HCT116 (cell line): Measurements from ENCODE around the gene CDH16. TPM values are rescaled to one million over a fixed set of nuclear protein-coding genes. Genes with fewer than 3 reads are reported as not detected.

ENCODE experiments used
- ATAC-seq: fragments of 200-7000 bp; cut with Tn5 transposase; 2 replicates; pipeline ENCODE4 v1.9.1; 2020; ENCODE audit warnings: mild to moderate bottlenecking, moderate library complexity
- BruUV-seq: library from RNA; stranded (reverse); fragments of 400-500 nt; replicated peaks from 2 replicates; lab custom pipeline; 2021; lab: Mats Ljungman, UMichigan
- CTCF ChIA-PET: fragments of 300-600 bp; sonication (Branson Sonifier 250); formaldehyde crosslinking; loops from one replicate; lab custom pipeline; 2021; ENCODE audit warnings: antibody characterized with exemption; lab: Charles Lee
- POLR2A ChIA-PET: fragments of 300-600, 350-600 bp; sonication (Branson Sonifier 250); formaldehyde crosslinking; loops from one replicate; lab custom pipeline; 2021; ENCODE audit warnings: antibody characterized with exemption; lab: Charles Lee
- RAD21 ChIA-PET, 2 experiments: fragments of 300-600 bp; sonication (Branson Sonifier 250); formaldehyde crosslinking; loops; one replicate each; lab custom pipeline; 2023; ENCODE audit warnings: low total read pairs in 2 of 2; ENCODE audit not compliant: uncharacterized antibody in 2 of 2, unreplicated experiment in 2 of 2, low non-redundant PET in 1 of 2; lab: Charles Lee
- DNase-seq: peaks from one replicate; pipeline ENCODE4 v3.0.0-alpha.2; 2010; ENCODE audit warnings: low read depth, low spot score
- H2AFZ ChIP-seq: fragments of 200-600 bp; shearing (Covaris generic), sonication (generic); 2 replicates; pipeline ENCODE4 v1.6.1; 2017; ENCODE audit warnings: low read depth, mixed run types, mixed read lengths, antibody characterized with exemption, low read length; ENCODE audit not compliant: poor library complexity, severe bottlenecking
- H3K27ac ChIP-seq: 2 replicates; pipeline ENCODE4 v1.5.1; 2012; ENCODE audit warnings: low read depth, low read length
- H3K27me3 ChIP-seq: fragments of 200-600 bp; sonication (generic); 2 replicates; pipeline ENCODE4 v1.6.1; 2016; ENCODE audit warnings: mixed run types, low read length, mixed read lengths; ENCODE audit not compliant: insufficient read depth
- H3K36me3 ChIP-seq, 2 experiments: fragments of 200-500 bp in 1 of 2; fragments of 200-600 bp in 1 of 2; sonication (Bioruptor generic) in 1 of 2; sonication (generic) in 1 of 2; 2 replicates each; pipeline versions ENCODE4 v1.5.1 to v1.6.1; 2014 to 2016; ENCODE audit warnings: low read length in 2 of 2, inconsistent platforms in 1 of 2, mixed read lengths in 1 of 2, mixed run types in 1 of 2; ENCODE audit not compliant: insufficient read depth in 2 of 2, control insufficient read depth in 1 of 2
- H3K4me1 ChIP-seq, 2 experiments: fragments of 200-600 bp in 1 of 2; sonication (generic) in 1 of 2; 2 replicates each; pipeline versions ENCODE4 v1.5.1 to v1.6.1; 2012 to 2017; ENCODE audit warnings: low read length in 2 of 2, inconsistent platforms in 1 of 2, mild to moderate bottlenecking in 1 of 2, mixed read lengths in 1 of 2, mixed run types in 1 of 2, moderate library complexity in 1 of 2; ENCODE audit not compliant: insufficient read depth in 2 of 2, control insufficient read depth in 1 of 2
- H3K4me2 ChIP-seq: fragments of 200-600 bp; sonication (generic); 2 replicates; pipeline ENCODE4 v1.6.1; 2017; ENCODE audit warnings: mixed run types, low read length, mixed read lengths
- H3K4me3 ChIP-seq, 2 experiments: fragments of 200-600 bp in 1 of 2; sonication (generic) in 1 of 2; replicated peaks in 1 of 2; 2 replicates each; pipeline ENCODE4 v1.5.1; 2011 to 2016; ENCODE audit warnings: low read length in 2 of 2, control low read depth in 1 of 2, low read depth in 1 of 2, mild to moderate bottlenecking in 1 of 2, mixed read lengths in 1 of 2, mixed run types in 1 of 2
- H3K79me2 ChIP-seq: fragments of 200-600 bp; sonication (generic); 2 replicates; pipeline ENCODE4 v1.6.1; 2017; ENCODE audit warnings: mild to moderate bottlenecking, mixed run types, low read length, moderate library complexity, mixed read lengths; ENCODE audit not compliant: insufficient read depth
- H3K9ac ChIP-seq: fragments of 200-600 bp; sonication (generic); 2 replicates; pipeline ENCODE4 v1.6.1; 2016; ENCODE audit warnings: low read length, mixed read lengths
- H3K9me2 ChIP-seq: fragments of 200-600 bp; sonication (generic), shearing (Covaris generic); 2 replicates; pipeline ENCODE4 v1.6.1; 2017; ENCODE audit warnings: mixed run types, mild to moderate bottlenecking, moderate library complexity; ENCODE audit not compliant: insufficient read depth
- H3K9me3 ChIP-seq, 2 experiments: fragments of 200-500 bp in 1 of 2; fragments of 200-600 bp in 1 of 2; sonication (Bioruptor generic) in 1 of 2; sonication (generic) in 1 of 2; 2 replicates each; pipeline ENCODE4 v1.6.1; 2014 to 2017; ENCODE audit warnings: low read length in 2 of 2, mixed read lengths in 2 of 2, inconsistent platforms in 1 of 2, low read depth in 1 of 2, mild to moderate bottlenecking in 1 of 2, mixed run types in 1 of 2, moderate library complexity in 1 of 2; ENCODE audit not compliant: control insufficient read depth in 1 of 2, insufficient read depth in 1 of 2
- H4K20me1 ChIP-seq: fragments of 200-600 bp; sonication (generic), shearing (Covaris generic); 2 replicates; pipeline ENCODE4 v1.6.1; 2017; ENCODE audit warnings: mixed run types, mild to moderate bottlenecking, moderate library complexity; ENCODE audit not compliant: insufficient read depth
- CBX3 ChIP-seq: IDR thresholded peaks from 2 replicates; pipeline ENCODE4 v1.6.1; 2012; ENCODE audit warnings: low read depth
- CEBPB ChIP-seq: IDR thresholded peaks from 2 replicates; pipeline ENCODE4 v1.6.1; 2012; ENCODE audit warnings: low read depth
- EGR1 ChIP-seq: IDR thresholded peaks from 2 replicates; pipeline ENCODE4 v1.6.1; 2012; ENCODE audit warnings: low read depth
- ELF1 ChIP-seq: IDR thresholded peaks from 2 replicates; pipeline ENCODE4 v1.6.1; 2012; ENCODE audit warnings: low read depth, borderline replicate concordance
- EZH2 ChIP-seq: fragments of 200-600 bp; sonication (generic); IDR thresholded peaks from 2 replicates; pipeline ENCODE4 v1.6.1; 2017; ENCODE audit warnings: antibody characterized with exemption, mixed run types
- FOSL1 ChIP-seq: IDR thresholded peaks from 2 replicates; pipeline ENCODE4 v1.6.1; 2012; ENCODE audit warnings: low read depth
- JUND ChIP-seq: IDR thresholded peaks from 2 replicates; pipeline ENCODE4 v1.6.1; 2012
- POLR2A ChIP-seq: IDR thresholded peaks from 2 replicates; pipeline ENCODE4 v1.7.0; 2011; ENCODE audit warnings: borderline replicate concordance; ENCODE audit not compliant: insufficient read depth, insufficient read length; ENCODE audit errors: extremely low read depth
- POLR2AphosphoS5 ChIP-seq: IDR thresholded peaks from 2 replicates; pipeline ENCODE4 v1.6.1; 2011; ENCODE audit warnings: mild to moderate bottlenecking, low read depth, low read length, moderate library complexity
- RAD21 ChIP-seq: IDR thresholded peaks from 2 replicates; pipeline ENCODE4 v1.6.1; 2012; ENCODE audit warnings: low read depth, mild to moderate bottlenecking
- SP1 ChIP-seq: IDR thresholded peaks from 2 replicates; pipeline ENCODE4 v1.6.1; 2012; ENCODE audit warnings: low read depth
- SRF ChIP-seq: IDR thresholded peaks from 2 replicates; pipeline ENCODE4 v1.6.1; 2012; ENCODE audit warnings: low read depth
- TCF7L2 ChIP-seq: IDR thresholded peaks from 2 replicates; pipeline ENCODE4 v1.7.0; 2011; ENCODE audit warnings: borderline replicate concordance, inconsistent platforms; ENCODE audit not compliant: insufficient read depth, insufficient read length; ENCODE audit errors: extremely low read depth
- YY1 ChIP-seq: IDR thresholded peaks from 2 replicates; pipeline ENCODE4 v1.6.1; 2011; ENCODE audit warnings: low read length, low read depth, moderate library complexity, mild to moderate bottlenecking; ENCODE audit not compliant: insufficient replicate concordance; ENCODE audit errors: extremely low read depth
- ZBTB33 ChIP-seq: IDR thresholded peaks from 2 replicates; pipeline ENCODE4 v1.6.1; 2011; ENCODE audit warnings: mild to moderate bottlenecking, low read length, moderate library complexity; ENCODE audit not compliant: insufficient replicate concordance; ENCODE audit errors: extremely low read depth
- ZFX ChIP-seq: fragments of 450-650 bp; IDR thresholded peaks from 2 replicates; pipeline ENCODE4 v1.6.1; 2017
- ZNF274 ChIP-seq: fragments of 200-500 bp; sonication (Bioruptor generic); IDR thresholded peaks from 2 replicates; pipeline ENCODE4 v1.6.1; 2014; ENCODE audit warnings: mild to moderate bottlenecking, low read depth, low read length, inconsistent platforms
- intact Hi-C: fragments of 100-400 bp; cut with micrococcal nuclease; formaldehyde crosslinking; loops from 2 replicates; pipeline ENCODE4 v1.10.0; 2022
- total RNA-seq: library from RNA; stranded (reverse); gene quantifications from one replicate; pipeline ENCODE4 v1.2.1, GENCODE V29; 2021; ENCODE audit not compliant: unreplicated experiment
- TF ChIP-seq, protein P1 (sequence below): IDR thresholded peaks from 2 replicates; pipeline ENCODE4 v1.6.1; 2012
- TF ChIP-seq, protein P2 (sequence below), 3 experiments: fragments of 200-600 bp in 1 of 3; sonication (generic) in 1 of 3; IDR thresholded peaks in 2 of 3; conservative IDR thresholded peaks in 1 of 3; 2 replicates each; pipeline ENCODE4 v1.5.1; 2012 to 2017; ENCODE audit warnings: low read depth in 2 of 3, low read length in 2 of 3, antibody characterized with exemption in 1 of 3, borderline replicate concordance in 1 of 3, control low read depth in 1 of 3, mild to moderate bottlenecking in 1 of 3, mixed read lengths in 1 of 3, mixed run types in 1 of 3, moderate library complexity in 1 of 3; ENCODE audit not compliant: insufficient read depth in 1 of 3
- TF ChIP-seq, protein P3 (sequence below): IDR thresholded peaks from 2 replicates; pipeline ENCODE4 v1.6.1; 2012

Gene CDH16
- total RNA-seq, 1 experiment from 2014 or later: not detected

- BruUV-seq: no TSS peak
- no peaks in the 10 kb centered on the region for H3K4me1 ChIP-seq
- no peak overlapping the region for H2AFZ ChIP-seq
- H3K9ac ChIP-seq: no peak overlapping the region
- RAD21 ChIA-PET: no interaction called here
- POLR2A ChIA-PET: no interaction called here
- no peak overlapping the region for H3K27ac ChIP-seq
- no peaks in the 10 kb centered on the region for H4K20me1 ChIP-seq
- no peak overlapping the region for H3K4me2 ChIP-seq
- no peaks in the 10 kb centered on the region for H3K79me2 ChIP-seq
- no peak overlapping the region for H3K4me3 ChIP-seq
- H3K9me3 ChIP-seq: no peaks in the 10 kb centered on the region
- ATAC-seq (no peak), DNase-seq (no peak)
- no peaks in the 10 kb centered on the region for H3K9me2 ChIP-seq
- H3K36me3 ChIP-seq: no peaks in the 10 kb centered on the region
- TF ChIP-seq, protein P1, sequence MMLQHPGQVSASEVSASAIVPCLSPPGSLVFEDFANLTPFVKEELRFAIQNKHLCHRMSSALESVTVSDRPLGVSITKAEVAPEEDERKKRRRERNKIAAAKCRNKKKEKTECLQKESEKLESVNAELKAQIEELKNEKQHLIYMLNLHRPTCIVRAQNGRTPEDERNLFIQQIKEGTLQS: no peak
- TF ChIP-seq CBX3 (no peak), ZBTB33 (no peak), EZH2 (no peak), FOSL1 (no peak), SRF (no peak), ELF1 (no peak), ZFX (no peak), EGR1 (no peak), TCF7L2 (no peak), SP1 (no peak), YY1 (no peak), RAD21 (no peak), POLR2A (no peak), ZNF274 (no peak), CEBPB (no peak), JUND (no peak), POLR2AphosphoS5 (no peak)
- TF ChIP-seq, protein P2, sequence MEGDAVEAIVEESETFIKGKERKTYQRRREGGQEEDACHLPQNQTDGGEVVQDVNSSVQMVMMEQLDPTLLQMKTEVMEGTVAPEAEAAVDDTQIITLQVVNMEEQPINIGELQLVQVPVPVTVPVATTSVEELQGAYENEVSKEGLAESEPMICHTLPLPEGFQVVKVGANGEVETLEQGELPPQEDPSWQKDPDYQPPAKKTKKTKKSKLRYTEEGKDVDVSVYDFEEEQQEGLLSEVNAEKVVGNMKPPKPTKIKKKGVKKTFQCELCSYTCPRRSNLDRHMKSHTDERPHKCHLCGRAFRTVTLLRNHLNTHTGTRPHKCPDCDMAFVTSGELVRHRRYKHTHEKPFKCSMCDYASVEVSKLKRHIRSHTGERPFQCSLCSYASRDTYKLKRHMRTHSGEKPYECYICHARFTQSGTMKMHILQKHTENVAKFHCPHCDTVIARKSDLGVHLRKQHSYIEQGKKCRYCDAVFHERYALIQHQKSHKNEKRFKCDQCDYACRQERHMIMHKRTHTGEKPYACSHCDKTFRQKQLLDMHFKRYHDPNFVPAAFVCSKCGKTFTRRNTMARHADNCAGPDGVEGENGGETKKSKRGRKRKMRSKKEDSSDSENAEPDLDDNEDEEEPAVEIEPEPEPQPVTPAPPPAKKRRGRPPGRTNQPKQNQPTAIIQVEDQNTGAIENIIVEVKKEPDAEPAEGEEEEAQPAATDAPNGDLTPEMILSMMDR (IDR thresholded peaks at IDR 0.05 in 2 of 3, conservative IDR thresholded peaks at IDR 0.05 in 1 of 3; ENCODE audit: borderline replicate concordance in 1 of 3, insufficient read depth in 1 of 3, low read depth in 2 of 3, low read length in 2 of 3): no peak
- TF ChIP-seq, protein P3, sequence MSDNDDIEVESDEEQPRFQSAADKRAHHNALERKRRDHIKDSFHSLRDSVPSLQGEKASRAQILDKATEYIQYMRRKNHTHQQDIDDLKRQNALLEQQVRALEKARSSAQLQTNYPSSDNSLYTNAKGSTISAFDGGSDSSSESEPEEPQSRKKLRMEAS: no peak
- CTCF ChIA-PET: interaction anchor here (1.1 to 1.2 kb wide), 2 partner anchors 8 to 23 kb away, joined by 4 to 5 read pairs; no protein-coding TSS in a partner anchor
- no peaks in the 10 kb centered on the region for H3K27me3 ChIP-seq
- intact Hi-C loops: no loop called here
Observed at GRCh38 chr16:66918355-66918754, 330 bp downstream of the CDH16 start.
